ENCODE measurements around the gene ACKR2.

The ACKR2 gene

DNA sequence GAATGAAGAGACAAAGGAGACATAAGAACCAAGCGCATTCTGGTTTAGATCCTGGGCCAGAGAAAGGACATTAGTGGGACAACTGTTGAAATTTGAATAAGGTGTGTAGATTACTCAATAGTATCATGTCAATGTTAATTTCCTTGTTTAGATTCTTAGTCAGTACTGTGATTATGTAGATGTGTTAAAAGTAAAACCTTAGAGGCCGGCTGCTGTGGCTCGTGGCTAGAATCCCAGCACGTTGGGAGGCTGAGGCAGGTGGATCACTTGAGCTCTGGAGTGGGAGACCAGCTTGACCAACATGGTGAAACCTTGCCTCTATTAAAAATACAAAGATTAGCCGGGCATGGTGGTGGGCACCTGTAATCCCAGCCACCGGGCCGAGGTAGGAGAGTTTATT is 39.8 kb downstream of the ACKR2 start:
- TF ChIP-seq CTCF (conservative IDR thresholded peaks at IDR 0.05; ENCODE audit: low read depth, low read length) = no peak

DNA sequence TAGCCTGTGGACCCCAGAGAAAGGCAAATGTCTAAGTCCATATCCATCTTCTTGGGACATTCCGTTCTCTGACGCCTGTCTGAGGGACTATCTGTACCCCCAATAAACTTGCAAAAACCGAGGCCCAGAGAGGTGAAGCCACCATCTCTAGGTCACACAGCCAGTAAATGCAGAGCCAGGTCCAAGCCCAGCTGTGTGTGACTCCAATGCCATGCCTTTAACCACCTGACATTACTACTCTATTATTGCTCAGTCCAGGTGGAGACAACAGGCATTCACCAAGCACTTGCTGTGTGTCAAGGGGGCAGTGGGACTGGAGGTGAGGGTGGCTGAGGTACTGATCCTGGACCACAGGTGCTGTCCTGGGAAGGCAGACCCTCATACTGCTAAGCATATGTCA is 41.0 kb downstream of the ACKR2 start:
- H3K4me3 ChIP-seq (ENCODE audit: low read length) = no peak overlapping the region
- DNase-seq (ENCODE audit: low read depth) = no peak
- TF ChIP-seq CTCF (conservative IDR thresholded peaks at IDR 0.05; ENCODE audit: low read depth, low read length) = no peak

More for the DNA sequence above, 39.8 kb downstream of the ACKR2 start:
- no peak for DNase-seq (ENCODE audit: low read depth)
- H3K4me3 ChIP-seq (ENCODE audit: low read length) = no peak overlapping the region

- no peak for DNase-seq (ENCODE audit: low read depth)
- no peak for TF ChIP-seq CTCF (conservative IDR thresholded peaks at IDR 0.05; ENCODE audit: low read depth, low read length)
- H3K4me3 ChIP-seq (ENCODE audit: low read length) = no peak overlapping the region
These were observed 42.1 kb downstream of the ACKR2 start for GRCh38 chr3:42851228-42851834.

GRCh38 chr3:42852441-42852840 is 43.2 kb downstream of the ACKR2 start:
- no peak for DNase-seq (ENCODE audit: low read depth)
- no peak for TF ChIP-seq CTCF (conservative IDR thresholded peaks at IDR 0.05; ENCODE audit: low read depth, low read length)
- no peak overlapping the region for H3K4me3 ChIP-seq (ENCODE audit: low read length)

DNA sequence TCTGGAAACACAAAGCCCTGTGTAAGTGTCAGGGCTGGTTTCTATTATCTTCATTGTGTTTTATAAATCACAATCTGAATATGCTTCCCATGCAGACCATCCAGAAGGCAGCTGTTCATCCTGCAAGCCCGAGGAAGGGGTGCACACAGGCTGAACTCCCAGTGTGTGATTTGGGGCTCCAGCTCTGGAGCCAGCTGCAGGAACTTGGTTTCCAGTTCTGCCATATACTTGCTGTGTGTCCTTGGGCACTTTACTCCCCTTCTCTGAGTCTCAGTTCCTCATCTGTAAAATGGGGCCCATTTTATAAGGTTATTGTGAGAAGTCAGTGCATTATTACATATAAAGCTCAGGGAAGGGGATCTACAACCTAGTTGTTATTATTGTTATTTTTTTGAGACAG is 43.8 kb downstream of the ACKR2 start:
- DNase-seq (ENCODE audit: low read depth) = no peak
- no peak overlapping the region for H3K4me3 ChIP-seq (ENCODE audit: low read length)
- no peak for TF ChIP-seq CTCF (conservative IDR thresholded peaks at IDR 0.05; ENCODE audit: low read depth, low read length)

- no peak for TF ChIP-seq CTCF (conservative IDR thresholded peaks at IDR 0.05; ENCODE audit: low read depth, low read length)
- DNase-seq (ENCODE audit: low read depth) = no peak
- no peak overlapping the region for H3K4me3 ChIP-seq (ENCODE audit: low read length)
These were observed 44.6 kb downstream of the ACKR2 start for GRCh38 chr3:42853739-42854302.

DNA sequence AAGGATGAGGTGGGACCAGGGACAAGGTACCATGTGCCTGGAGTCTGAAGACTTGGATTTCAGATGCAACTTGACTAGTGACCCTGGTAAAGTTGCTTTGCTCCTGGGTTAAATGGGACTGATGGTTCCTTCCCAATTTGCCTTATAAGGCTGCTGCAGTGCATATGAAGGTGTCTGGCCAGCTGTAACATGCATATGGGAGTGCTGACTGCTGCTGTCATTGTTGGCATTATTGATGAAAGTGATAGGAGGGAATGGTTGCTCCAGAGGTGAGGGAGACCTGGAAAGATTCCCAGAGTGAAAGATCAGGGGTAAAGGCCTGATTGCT is 45.9 kb downstream of the ACKR2 start:
- no peak for DNase-seq (ENCODE audit: low read depth)
- TF ChIP-seq CTCF (conservative IDR thresholded peaks at IDR 0.05; ENCODE audit: low read depth, low read length) = no peak
- H3K4me3 ChIP-seq (ENCODE audit: low read length) = no peak overlapping the region
